HCT116 (cell line): ENCODE measurements around the gene TTC36. TPM values are rescaled to one million over a fixed set of nuclear protein-coding genes. Genes with fewer than 3 reads are reported as not detected.

Experiments used
- ATAC-seq: fragments of 200-7000 bp; cut with Tn5 transposase; 2 replicates; pipeline ENCODE4 v1.9.1; 2020; ENCODE audit warnings: mild to moderate bottlenecking, moderate library complexity
- BruUV-seq: library from RNA; stranded (reverse); fragments of 400-500 nt; replicated peaks from 2 replicates; lab custom pipeline; 2021; lab: Mats Ljungman, UMichigan
- CTCF ChIA-PET: fragments of 300-600 bp; sonication (Branson Sonifier 250); formaldehyde crosslinking; loops from one replicate; lab custom pipeline; 2021; ENCODE audit warnings: antibody characterized with exemption; lab: Charles Lee
- POLR2A ChIA-PET: fragments of 300-600, 350-600 bp; sonication (Branson Sonifier 250); formaldehyde crosslinking; loops from one replicate; lab custom pipeline; 2021; ENCODE audit warnings: antibody characterized with exemption; lab: Charles Lee
- RAD21 ChIA-PET, 2 experiments: fragments of 300-600 bp; sonication (Branson Sonifier 250); formaldehyde crosslinking; loops; one replicate each; lab custom pipeline; 2023; ENCODE audit warnings: low total read pairs in 2 of 2; ENCODE audit not compliant: uncharacterized antibody in 2 of 2, unreplicated experiment in 2 of 2, low non-redundant PET in 1 of 2; lab: Charles Lee
- DNase-seq: peaks from one replicate; pipeline ENCODE4 v3.0.0-alpha.2; 2010; ENCODE audit warnings: low read depth, low spot score
- H2AFZ ChIP-seq: fragments of 200-600 bp; shearing (Covaris generic), sonication (generic); 2 replicates; pipeline ENCODE4 v1.6.1; 2017; ENCODE audit warnings: low read depth, mixed run types, mixed read lengths, antibody characterized with exemption, low read length; ENCODE audit not compliant: poor library complexity, severe bottlenecking
- H3K27ac ChIP-seq: 2 replicates; pipeline ENCODE4 v1.5.1; 2012; ENCODE audit warnings: low read depth, low read length
- H3K27me3 ChIP-seq: fragments of 200-600 bp; sonication (generic); 2 replicates; pipeline ENCODE4 v1.6.1; 2016; ENCODE audit warnings: mixed run types, low read length, mixed read lengths; ENCODE audit not compliant: insufficient read depth
- H3K36me3 ChIP-seq, 2 experiments: fragments of 200-500 bp in 1 of 2; fragments of 200-600 bp in 1 of 2; sonication (Bioruptor generic) in 1 of 2; sonication (generic) in 1 of 2; 2 replicates each; pipeline versions ENCODE4 v1.5.1 to v1.6.1; 2014 to 2016; ENCODE audit warnings: low read length in 2 of 2, inconsistent platforms in 1 of 2, mixed read lengths in 1 of 2, mixed run types in 1 of 2; ENCODE audit not compliant: insufficient read depth in 2 of 2, control insufficient read depth in 1 of 2
- H3K4me1 ChIP-seq, 2 experiments: fragments of 200-600 bp in 1 of 2; sonication (generic) in 1 of 2; 2 replicates each; pipeline versions ENCODE4 v1.5.1 to v1.6.1; 2012 to 2017; ENCODE audit warnings: low read length in 2 of 2, inconsistent platforms in 1 of 2, mild to moderate bottlenecking in 1 of 2, mixed read lengths in 1 of 2, mixed run types in 1 of 2, moderate library complexity in 1 of 2; ENCODE audit not compliant: insufficient read depth in 2 of 2, control insufficient read depth in 1 of 2
- H3K4me2 ChIP-seq: fragments of 200-600 bp; sonication (generic); 2 replicates; pipeline ENCODE4 v1.6.1; 2017; ENCODE audit warnings: mixed run types, low read length, mixed read lengths
- H3K4me3 ChIP-seq, 2 experiments: fragments of 200-600 bp in 1 of 2; sonication (generic) in 1 of 2; replicated peaks in 1 of 2; 2 replicates each; pipeline ENCODE4 v1.5.1; 2011 to 2016; ENCODE audit warnings: low read length in 2 of 2, control low read depth in 1 of 2, low read depth in 1 of 2, mild to moderate bottlenecking in 1 of 2, mixed read lengths in 1 of 2, mixed run types in 1 of 2
- H3K79me2 ChIP-seq: fragments of 200-600 bp; sonication (generic); 2 replicates; pipeline ENCODE4 v1.6.1; 2017; ENCODE audit warnings: mild to moderate bottlenecking, mixed run types, low read length, moderate library complexity, mixed read lengths; ENCODE audit not compliant: insufficient read depth
- H3K9ac ChIP-seq: fragments of 200-600 bp; sonication (generic); 2 replicates; pipeline ENCODE4 v1.6.1; 2016; ENCODE audit warnings: low read length, mixed read lengths
- H3K9me2 ChIP-seq: fragments of 200-600 bp; sonication (generic), shearing (Covaris generic); 2 replicates; pipeline ENCODE4 v1.6.1; 2017; ENCODE audit warnings: mixed run types, mild to moderate bottlenecking, moderate library complexity; ENCODE audit not compliant: insufficient read depth
- H3K9me3 ChIP-seq, 2 experiments: fragments of 200-500 bp in 1 of 2; fragments of 200-600 bp in 1 of 2; sonication (Bioruptor generic) in 1 of 2; sonication (generic) in 1 of 2; 2 replicates each; pipeline ENCODE4 v1.6.1; 2014 to 2017; ENCODE audit warnings: low read length in 2 of 2, mixed read lengths in 2 of 2, inconsistent platforms in 1 of 2, low read depth in 1 of 2, mild to moderate bottlenecking in 1 of 2, mixed run types in 1 of 2, moderate library complexity in 1 of 2; ENCODE audit not compliant: control insufficient read depth in 1 of 2, insufficient read depth in 1 of 2
- H4K20me1 ChIP-seq: fragments of 200-600 bp; sonication (generic), shearing (Covaris generic); 2 replicates; pipeline ENCODE4 v1.6.1; 2017; ENCODE audit warnings: mixed run types, mild to moderate bottlenecking, moderate library complexity; ENCODE audit not compliant: insufficient read depth
- CTCF ChIP-seq, 3 experiments: fragments of 200-600 bp in 1 of 3; sonication (generic) in 1 of 3; IDR thresholded peaks in 2 of 3; conservative IDR thresholded peaks in 1 of 3; 2 replicates each; pipeline ENCODE4 v1.5.1; 2012 to 2017; ENCODE audit warnings: low read depth in 2 of 3, low read length in 2 of 3, antibody characterized with exemption in 1 of 3, borderline replicate concordance in 1 of 3, control low read depth in 1 of 3, mild to moderate bottlenecking in 1 of 3, mixed read lengths in 1 of 3, mixed run types in 1 of 3, moderate library complexity in 1 of 3; ENCODE audit not compliant: insufficient read depth in 1 of 3
- EGR1 ChIP-seq: IDR thresholded peaks from 2 replicates; pipeline ENCODE4 v1.6.1; 2012; ENCODE audit warnings: low read depth
- ELF1 ChIP-seq: IDR thresholded peaks from 2 replicates; pipeline ENCODE4 v1.6.1; 2012; ENCODE audit warnings: low read depth, borderline replicate concordance
- FOSL1 ChIP-seq: IDR thresholded peaks from 2 replicates; pipeline ENCODE4 v1.6.1; 2012; ENCODE audit warnings: low read depth
- RAD21 ChIP-seq: IDR thresholded peaks from 2 replicates; pipeline ENCODE4 v1.6.1; 2012; ENCODE audit warnings: low read depth, mild to moderate bottlenecking
- SP1 ChIP-seq: IDR thresholded peaks from 2 replicates; pipeline ENCODE4 v1.6.1; 2012; ENCODE audit warnings: low read depth
- SRF ChIP-seq: IDR thresholded peaks from 2 replicates; pipeline ENCODE4 v1.6.1; 2012; ENCODE audit warnings: low read depth
- TCF7L2 ChIP-seq: IDR thresholded peaks from 2 replicates; pipeline ENCODE4 v1.7.0; 2011; ENCODE audit warnings: borderline replicate concordance, inconsistent platforms; ENCODE audit not compliant: insufficient read depth, insufficient read length; ENCODE audit errors: extremely low read depth
- intact Hi-C: fragments of 100-400 bp; cut with micrococcal nuclease; formaldehyde crosslinking; loops from 2 replicates; pipeline ENCODE4 v1.10.0; 2022
- total RNA-seq: library from RNA; stranded (reverse); gene quantifications from one replicate; pipeline ENCODE4 v1.2.1, GENCODE V29; 2021; ENCODE audit not compliant: unreplicated experiment
- TF ChIP-seq, protein P1 (sequence below): IDR thresholded peaks from 2 replicates; pipeline ENCODE4 v1.6.1; 2012; ENCODE audit warnings: low read depth
- TF ChIP-seq, protein P2 (sequence below): IDR thresholded peaks from 2 replicates; pipeline ENCODE4 v1.6.1; 2012

The TTC36 gene
- total RNA-seq, 1 experiment from 2014 or later, result 0.47 TPM

- TF ChIP-seq, protein P1, sequence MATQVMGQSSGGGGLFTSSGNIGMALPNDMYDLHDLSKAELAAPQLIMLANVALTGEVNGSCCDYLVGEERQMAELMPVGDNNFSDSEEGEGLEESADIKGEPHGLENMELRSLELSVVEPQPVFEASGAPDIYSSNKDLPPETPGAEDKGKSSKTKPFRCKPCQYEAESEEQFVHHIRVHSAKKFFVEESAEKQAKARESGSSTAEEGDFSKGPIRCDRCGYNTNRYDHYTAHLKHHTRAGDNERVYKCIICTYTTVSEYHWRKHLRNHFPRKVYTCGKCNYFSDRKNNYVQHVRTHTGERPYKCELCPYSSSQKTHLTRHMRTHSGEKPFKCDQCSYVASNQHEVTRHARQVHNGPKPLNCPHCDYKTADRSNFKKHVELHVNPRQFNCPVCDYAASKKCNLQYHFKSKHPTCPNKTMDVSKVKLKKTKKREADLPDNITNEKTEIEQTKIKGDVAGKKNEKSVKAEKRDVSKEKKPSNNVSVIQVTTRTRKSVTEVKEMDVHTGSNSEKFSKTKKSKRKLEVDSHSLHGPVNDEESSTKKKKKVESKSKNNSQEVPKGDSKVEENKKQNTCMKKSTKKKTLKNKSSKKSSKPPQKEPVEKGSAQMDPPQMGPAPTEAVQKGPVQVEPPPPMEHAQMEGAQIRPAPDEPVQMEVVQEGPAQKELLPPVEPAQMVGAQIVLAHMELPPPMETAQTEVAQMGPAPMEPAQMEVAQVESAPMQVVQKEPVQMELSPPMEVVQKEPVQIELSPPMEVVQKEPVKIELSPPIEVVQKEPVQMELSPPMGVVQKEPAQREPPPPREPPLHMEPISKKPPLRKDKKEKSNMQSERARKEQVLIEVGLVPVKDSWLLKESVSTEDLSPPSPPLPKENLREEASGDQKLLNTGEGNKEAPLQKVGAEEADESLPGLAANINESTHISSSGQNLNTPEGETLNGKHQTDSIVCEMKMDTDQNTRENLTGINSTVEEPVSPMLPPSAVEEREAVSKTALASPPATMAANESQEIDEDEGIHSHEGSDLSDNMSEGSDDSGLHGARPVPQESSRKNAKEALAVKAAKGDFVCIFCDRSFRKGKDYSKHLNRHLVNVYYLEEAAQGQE, result no peak
- TF ChIP-seq RAD21 (no peak), TCF7L2 (no peak), EGR1 (peak; percentile 80)
- TF ChIP-seq, all 23 proteins: peak for 9
Observed at GRCh38 chr11:118530683-118531596, 3.7 kb downstream of the TTC36 start, which contains the start of gene TMEM25 (continued).

GRCh38 chr11:118531597-118532084, 4.4 kb downstream of the TTC36 start:
- POLR2A ChIA-PET, result no interaction called here
- RAD21 ChIA-PET, result no interaction called here
- Histone ChIP-seq H3K27me3 (no peaks in the 10 kb centered on the region), H3K9me2 (no peaks in the 10 kb centered on the region), H3K36me3 (no peaks in the 10 kb centered on the region; a peak in 1 of 4 replicates), H2AFZ (peak overlapping the region; percentile 45), H3K9me3 (no peaks in the 10 kb centered on the region), H3K4me1 (peaks cover 13 to 25% of the 10 kb centered on the region in 2 experiments), H3K79me2 (no peaks in the 10 kb centered on the region), H3K27ac (peak overlapping the region; percentile 87), H3K4me3 (peak overlapping the region; percentile 89 to 94), H4K20me1 (no peaks in the 10 kb centered on the region), H3K4me2 (peak overlapping the region; percentile 82), H3K9ac (peak overlapping the region; percentile 65)
- ATAC-seq (peak; percentile 46), DNase-seq (no peak)
- TF ChIP-seq CTCF (IDR thresholded peaks at IDR 0.05 in 2 of 3, conservative IDR thresholded peaks at IDR 0.05 in 1 of 3; ENCODE audit: borderline replicate concordance in 1 of 3, insufficient read depth in 1 of 3, low read depth in 2 of 3, low read length in 2 of 3) (no peak), RAD21 (no peak), SRF (no peak), FOSL1 (no peak), EGR1 (no peak), ELF1 (no peak), SP1 (no peak), TCF7L2 (no peak)
- TF ChIP-seq, protein P2, sequence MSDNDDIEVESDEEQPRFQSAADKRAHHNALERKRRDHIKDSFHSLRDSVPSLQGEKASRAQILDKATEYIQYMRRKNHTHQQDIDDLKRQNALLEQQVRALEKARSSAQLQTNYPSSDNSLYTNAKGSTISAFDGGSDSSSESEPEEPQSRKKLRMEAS, result no peak
- intact Hi-C loops, result no loop called here
- CTCF ChIA-PET, result no interaction called here
- TSS peak; percentile 36 for BruUV-seq
